A549 (cell line): Measurements from ENCODE around the gene PDPK1.
"Not testable (repeated sequence)": the region's sequence is repeated elsewhere in the genome, so short reads cannot be mapped to it uniquely, and the experiment has no call there.

Source experiments
- CTCF ChIP-seq: fragments of >200 bp; sonication (Bioruptor Twin); formaldehyde crosslinking; IDR thresholded peaks from 3 replicates; pipeline ENCODE4 v1.5.1; 2016
- MAX ChIP-seq: IDR thresholded peaks from 2 replicates; pipeline ENCODE4 v1.6.1; 2012

GRCh38 chr16:2644754-2645453 lies 107.1 kb downstream of the PDPK1 start:
- TF ChIP-seq CTCF, MAX: not testable (repeated sequence)
